HG03378 (cell line): ENCODE measurements around the gene TMEM235.

ENCODE experiments used
- ATAC-seq: cut with Tn5 transposase; IDR thresholded peaks from one replicate; pipeline ENCODE4 v1.9.1; 2021; ENCODE audit warnings: mild to moderate bottlenecking, moderate library complexity; ENCODE audit not compliant: unreplicated experiment

The TMEM235 gene

DNA sequence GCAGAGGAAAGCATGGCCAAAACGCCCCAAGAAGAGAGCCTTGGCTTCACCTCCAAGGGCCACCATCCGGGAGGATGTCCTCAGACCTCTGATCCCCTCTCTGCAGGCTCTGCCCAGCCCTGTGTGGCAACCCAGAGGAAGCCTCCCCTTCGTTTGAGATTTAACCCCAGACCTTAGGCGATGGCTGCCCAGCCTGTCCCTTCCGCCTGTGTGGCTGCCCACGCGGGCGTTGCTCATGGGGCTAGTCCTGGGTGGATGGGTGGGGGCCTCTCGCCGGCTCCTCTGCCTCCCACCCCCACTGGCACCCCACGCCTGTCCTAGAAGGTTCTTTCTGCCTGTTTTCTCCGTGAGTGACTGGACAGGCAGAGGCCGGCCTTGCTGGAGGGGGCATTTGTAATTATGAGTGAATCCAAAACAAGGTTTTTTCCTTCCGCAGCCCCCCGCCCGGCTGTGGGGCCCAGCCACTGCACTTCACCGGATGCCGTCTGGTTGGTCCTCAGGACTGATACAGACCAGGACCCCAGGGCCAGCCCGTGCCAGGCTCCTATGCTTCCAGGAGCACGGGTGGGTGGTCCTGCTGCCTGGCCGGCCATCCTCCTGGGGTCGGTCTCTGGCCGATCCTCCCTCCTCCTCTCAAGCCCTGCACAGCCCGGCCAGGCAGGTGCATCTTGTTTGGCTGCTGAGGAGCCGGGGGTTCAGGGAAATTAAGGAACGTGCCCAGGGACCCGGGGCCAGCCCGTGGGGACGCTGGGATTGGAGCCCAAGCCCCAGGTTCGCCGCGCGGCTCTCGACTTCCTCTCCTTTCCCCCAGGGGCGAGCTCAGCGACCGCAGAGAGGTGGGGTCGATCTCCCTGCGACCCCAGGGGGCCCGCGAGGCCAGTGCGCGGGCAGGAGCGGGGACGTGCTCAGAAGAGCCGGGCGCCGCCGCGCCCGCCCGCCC lies at the start of gene TMEM235:
Gene TMEM235, plus strand, starts transcription at position 636 of the 940 bp plus-strand sequence. CDS start 393 bp downstream, outside the sequence.
- ATAC-seq = no peak

GRCh38 chr17:78182504-78182903 lies 48.9 kb upstream of the TMEM235 start:
- no peak for ATAC-seq

- ATAC-seq = no peak
Observed at GRCh38 chr17:78183916-78184315, 47.5 kb upstream of the TMEM235 start.

DNA sequence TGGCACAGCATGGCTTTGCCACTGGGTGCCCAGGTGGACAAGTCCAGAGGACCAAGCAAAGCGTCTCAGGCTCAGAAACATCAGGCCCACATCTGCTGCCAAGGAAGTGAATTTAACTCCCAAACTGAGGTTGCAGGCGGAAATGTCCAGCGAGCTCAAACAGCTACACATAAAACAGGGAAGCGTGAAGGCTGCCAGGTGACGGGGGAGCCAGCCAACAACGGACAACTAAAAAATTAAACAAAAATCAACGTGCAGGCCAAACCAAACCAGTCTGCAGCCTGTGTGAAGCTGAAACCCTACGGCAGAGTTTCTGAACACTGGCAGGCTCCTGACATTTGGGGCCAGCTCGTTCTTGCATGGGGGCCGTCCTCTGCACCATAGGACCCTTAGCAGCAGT lies 47.1 kb upstream of the TMEM235 start:
- ATAC-seq = no peak

- no peak for ATAC-seq
Observed at GRCh38 chr17:78184868-78185267, 46.6 kb upstream of the TMEM235 start.

GRCh38 chr17:78185981-78186691 lies 45.3 kb upstream of the TMEM235 start:
- ATAC-seq = no peak

GRCh38 chr17:78186692-78187595 lies 44.5 kb upstream of the TMEM235 start, which contains the start of the genes AFMID and TK1:
Gene AFMID (plus strand): TSS chr17:78187362. CDS start chr17:78187371, 9 bp downstream.
Gene TK1 (minus strand): TSS chr17:78187052. CDS start chr17:78186994, 58 bp downstream.
- ATAC-seq = peak; percentile 67

GRCh38 chr17:78196716-78197115 lies 34.7 kb upstream of the TMEM235 start:
- no peak for ATAC-seq

GRCh38 chr17:78197147-78197832 lies 34.1 kb upstream of the TMEM235 start:
- no peak for ATAC-seq

- no peak for ATAC-seq
Observed at GRCh38 chr17:78200451-78200850, 31.0 kb upstream of the TMEM235 start.

- no peak for ATAC-seq
Observed at GRCh38 chr17:78202666-78203065, 28.8 kb upstream of the TMEM235 start.

- ATAC-seq = no peak
Observed at GRCh38 chr17:78204387-78205123, 26.9 kb upstream of the TMEM235 start.

- no peak for ATAC-seq
Observed at GRCh38 chr17:78205124-78205775, 26.2 kb upstream of the TMEM235 start.

DNA sequence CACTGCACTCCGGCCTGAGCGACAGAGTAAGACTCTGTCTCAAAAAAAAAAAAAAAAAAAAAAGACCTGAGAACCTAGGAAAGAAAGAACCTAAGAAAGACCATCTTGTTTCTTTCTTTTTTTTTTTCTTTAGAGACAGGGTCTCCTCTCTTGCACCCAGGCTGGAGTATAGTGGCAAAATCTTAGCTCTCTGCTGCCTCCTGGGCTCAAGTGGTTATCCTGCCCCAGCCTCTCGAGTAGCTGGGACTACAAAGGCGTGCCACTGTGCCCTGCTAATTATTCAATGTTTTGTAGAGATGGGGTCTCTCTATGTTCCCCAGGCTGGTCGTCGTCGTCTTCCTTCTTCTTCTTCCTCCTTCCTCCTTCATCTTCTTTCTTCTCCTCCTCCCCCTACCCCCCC lies 25.1 kb upstream of the TMEM235 start:
- no peak for ATAC-seq

DNA sequence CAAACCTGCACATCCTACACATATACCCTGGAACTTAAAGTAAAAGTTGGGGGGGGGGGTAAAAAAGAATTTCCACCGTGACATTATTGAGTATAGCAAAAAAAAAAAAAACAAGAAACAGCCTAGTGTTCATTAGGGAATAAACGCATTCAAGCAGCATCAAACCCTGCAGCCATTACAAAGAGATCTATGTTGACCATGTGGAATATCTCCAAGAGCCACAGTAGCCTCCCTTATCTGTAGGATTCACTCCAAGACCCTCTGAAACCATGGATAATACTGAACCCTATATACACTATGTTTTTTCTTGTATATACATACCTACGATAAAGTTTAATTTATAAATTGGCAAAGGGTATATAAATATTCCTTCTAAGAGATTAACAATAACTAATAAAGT lies 22.9 kb upstream of the TMEM235 start:
- ATAC-seq = no peak

- no peak for ATAC-seq
Observed at GRCh38 chr17:78210111-78210510, 21.3 kb upstream of the TMEM235 start.

GRCh38 chr17:78211032-78211431 lies 20.4 kb upstream of the TMEM235 start:
- no peak for ATAC-seq

GRCh38 chr17:78214016-78214705 lies 17.3 kb upstream of the TMEM235 start, which contains the start of gene BIRC5:
Gene BIRC5 (plus strand): TSS chr17:78214253. CDS start chr17:78214317, 64 bp downstream.
- no peak for ATAC-seq
